ENCODE data around the gene FOXI1. TPM values are rescaled to one million over a fixed set of nuclear protein-coding genes. Genes with fewer than 3 reads are reported as not detected.

The FOXI1 gene
- total RNA-seq, 2 donors from 2014 or later = not detected

GRCh38 chr5:170075696-170076095, 30.0 kb upstream of the FOXI1 start:
- Histone ChIP-seq H3K27me3 (replicated peaks; ENCODE audit: insufficient read depth) (no peaks in the 10 kb centered on the region), H3K36me3 (no peaks in the 10 kb centered on the region), H3K27ac (no peak overlapping the region), H3K4me3 (no peak overlapping the region), H3K4me1 (ENCODE audit: control insufficient read depth in 1 of 2, low read depth in 2 of 2) (no peaks in the 10 kb centered on the region), H3K9me3 (no peaks in the 10 kb centered on the region)
- ATAC-seq (ENCODE audit: insufficient number of reproducible peaks, low FRiP score, low read depth) (no peak), DNase-seq (ENCODE audit: low spot score) (no peak)
- TF ChIP-seq CTCF (IDR thresholded peaks at IDR 0.05) = no peak

- DNase-seq (ENCODE audit: low spot score) = no peak
- ATAC-seq (ENCODE audit: insufficient number of reproducible peaks, low FRiP score, low read depth) = no peak
- H3K27me3 ChIP-seq (replicated peaks; ENCODE audit: insufficient read depth) = no peaks in the 10 kb centered on the region
- H3K27ac ChIP-seq = no peak overlapping the region
- no peaks in the 10 kb centered on the region for H3K36me3 ChIP-seq
- TF ChIP-seq CTCF (IDR thresholded peaks at IDR 0.05) = no peak
- no peak overlapping the region for H3K4me3 ChIP-seq
- H3K4me1 ChIP-seq (ENCODE audit: control insufficient read depth in 1 of 2, low read depth in 2 of 2) = no peaks in the 10 kb centered on the region
- H3K9me3 ChIP-seq = no peaks in the 10 kb centered on the region
These were observed 29.5 kb upstream of the FOXI1 start for GRCh38 chr5:170076211-170076610.

- TF ChIP-seq CTCF (IDR thresholded peaks at IDR 0.05) = no peak
- Histone ChIP-seq H3K4me3 (no peak overlapping the region), H3K27ac (no peak overlapping the region), H3K36me3 (no peaks in the 10 kb centered on the region), H3K9me3 (no peaks in the 10 kb centered on the region), H3K27me3 (replicated peaks; ENCODE audit: insufficient read depth) (no peaks in the 10 kb centered on the region), H3K4me1 (ENCODE audit: control insufficient read depth in 1 of 2, low read depth in 2 of 2) (no peaks in the 10 kb centered on the region)
- DNase-seq (ENCODE audit: low spot score) (no peak), ATAC-seq (ENCODE audit: insufficient number of reproducible peaks, low FRiP score, low read depth) (no peak)
These were observed 29.0 kb upstream of the FOXI1 start for GRCh38 chr5:170076739-170077138.

- no peaks in the 10 kb centered on the region for H3K36me3 ChIP-seq
- no peak for DNase-seq (ENCODE audit: low spot score)
- no peaks in the 10 kb centered on the region for H3K9me3 ChIP-seq
- no peak overlapping the region for H3K4me3 ChIP-seq
- no peaks in the 10 kb centered on the region for H3K4me1 ChIP-seq (ENCODE audit: control insufficient read depth in 1 of 2, low read depth in 2 of 2)
- ATAC-seq (ENCODE audit: insufficient number of reproducible peaks, low FRiP score, low read depth) = no peak
- H3K27ac ChIP-seq = no peak overlapping the region
- no peaks in the 10 kb centered on the region for H3K27me3 ChIP-seq (replicated peaks; ENCODE audit: insufficient read depth)
- TF ChIP-seq CTCF (IDR thresholded peaks at IDR 0.05) = no peak
These were observed 28.2 kb upstream of the FOXI1 start for GRCh38 chr5:170077526-170077925.

GRCh38 chr5:170078458-170078857, 27.2 kb upstream of the FOXI1 start:
- no peak for TF ChIP-seq CTCF (IDR thresholded peaks at IDR 0.05)
- H3K27ac ChIP-seq = no peak overlapping the region
- no peaks in the 10 kb centered on the region for H3K9me3 ChIP-seq
- no peak overlapping the region for H3K4me3 ChIP-seq
- H3K4me1 ChIP-seq (ENCODE audit: control insufficient read depth in 1 of 2, low read depth in 2 of 2) = no peaks in the 10 kb centered on the region
- no peak for ATAC-seq (ENCODE audit: insufficient number of reproducible peaks, low FRiP score, low read depth)
- DNase-seq (ENCODE audit: low spot score) = no peak
- H3K27me3 ChIP-seq (replicated peaks; ENCODE audit: insufficient read depth) = no peaks in the 10 kb centered on the region
- no peaks in the 10 kb centered on the region for H3K36me3 ChIP-seq
